Smooth muscle cell (in vitro differentiated cells): ENCODE measurements around the gene LMNA. TPM values are rescaled to one million over a fixed set of nuclear protein-coding genes. Genes with fewer than 3 reads are reported as not detected.

Experiments used
- DNase-seq: peaks from one replicate; lab custom pipeline; 2025; ENCODE audit not compliant: unreplicated experiment; lab: John Stamatoyannopoulos, UW
- H2AFZ ChIP-seq: fragments of 200-600 bp; sonication (generic); 2 replicates; pipeline ENCODE4 v1.6.0; 2016; ENCODE audit warnings: antibody characterized with exemption, low read depth, mild to moderate bottlenecking
- H3F3A ChIP-seq: fragments of 200-600 bp; sonication (generic); 2 replicates; pipeline ENCODE4 v1.6.0; 2017; ENCODE audit warnings: antibody characterized with exemption, low read depth
- H3K27ac ChIP-seq: fragments of 200-600 bp; sonication (generic); 2 replicates; pipeline ENCODE4 v1.5.1; 2016; ENCODE audit warnings: low read depth, mild to moderate bottlenecking
- H3K27me3 ChIP-seq: fragments of 200-600 bp; sonication (generic); 2 replicates; pipeline ENCODE4 v1.6.1; 2016; ENCODE audit warnings: low read depth, mild to moderate bottlenecking
- H3K36me3 ChIP-seq: fragments of 200-600 bp; sonication (generic); 2 replicates; pipeline ENCODE4 v1.5.1; 2016; ENCODE audit warnings: low read depth
- H3K4me1 ChIP-seq: fragments of 200-600 bp; sonication (generic); 2 replicates; pipeline ENCODE4 v1.5.1; 2016; ENCODE audit warnings: low read depth
- H3K4me2 ChIP-seq: fragments of 200-600 bp; sonication (generic); 2 replicates; pipeline ENCODE4 v1.6.0; 2016; ENCODE audit warnings: mild to moderate bottlenecking
- H3K4me3 ChIP-seq: fragments of 200-600 bp; sonication (generic); 2 replicates; pipeline ENCODE4 v1.5.1; 2016; ENCODE audit warnings: mild to moderate bottlenecking
- H3K79me2 ChIP-seq: fragments of 200-600 bp; sonication (generic); 2 replicates; pipeline ENCODE4 v1.6.0; 2016; ENCODE audit warnings: low read depth, mild to moderate bottlenecking
- H3K9ac ChIP-seq: fragments of 200-600 bp; sonication (generic); 2 replicates; pipeline ENCODE4 v1.6.0; 2016; ENCODE audit warnings: low read depth
- H3K9me3 ChIP-seq: fragments of 200-600 bp; sonication (generic); replicated peaks from 2 replicates; pipeline ENCODE4 v1.5.1; 2016; ENCODE audit warnings: low read depth
- H4K20me1 ChIP-seq: fragments of 200-600 bp; sonication (generic); 2 replicates; pipeline ENCODE4 v1.6.0; 2016; ENCODE audit warnings: low read depth
- CTCF ChIP-seq: fragments of 200-600 bp; sonication (generic); IDR thresholded peaks from 2 replicates; pipeline ENCODE4 v1.5.1; 2017; ENCODE audit warnings: borderline replicate concordance, mild to moderate bottlenecking, antibody characterized with exemption; ENCODE audit not compliant: insufficient read depth, poor library complexity, severe bottlenecking
- WGBS: methylation state at CpG from one replicate; pipeline ENCODE4 v1.1.7; 2016; ENCODE audit warnings: low lambda C conversion rate; 5-methylcytosine and 5-hydroxymethylcytosine counted together
- polyA plus RNA-seq: library from polyadenylated mRNA; unstranded; fragments of >200 nt; fragmentation: Nextera tagmentation; extraction: Ambion mirVana; gene quantifications from 2 replicates; pipeline ENCODE4 v1.2.1, GENCODE V29; 2016
- total RNA-seq: library from RNA; depleted of rRNA; stranded (reverse); fragments of >200 nt; gene quantifications from 2 replicates; pipeline ENCODE4 v1.2.3, GENCODE V29; 2014

The LMNA gene
- total and polyA plus RNA-seq, 2 experiments from 2014 or later = 256 to 626 TPM

- peaks cover 62% of the 10 kb centered on the region for H3K79me2 ChIP-seq
- peaks cover 73% of the 10 kb centered on the region for H4K20me1 ChIP-seq
- no peak for DNase-seq
- no peaks in the 10 kb centered on the region for H3K27me3 ChIP-seq
- no peak overlapping the region for H3K4me2 ChIP-seq
- TF ChIP-seq CTCF = no peak
- peaks cover 56% of the 10 kb centered on the region for H3K4me1 ChIP-seq
- no peak overlapping the region for H3K9ac ChIP-seq
- no peak overlapping the region for H2AFZ ChIP-seq
- WGBS = 86% methylated on average over 5 of the region's 5 CpGs
- H3F3A ChIP-seq = peaks cover 20% of the 10 kb centered on the region
- no peaks in the 10 kb centered on the region for H3K9me3 ChIP-seq
- no peaks in the 10 kb centered on the region for H3K36me3 ChIP-seq
- no peak overlapping the region for H3K4me3 ChIP-seq
- no peak overlapping the region for H3K27ac ChIP-seq
These were observed 35.8 kb upstream of the LMNA start for GRCh38 chr1:156078728-156079127.

- WGBS = 70% methylated on average over 5 of the region's 5 CpGs
- DNase-seq = no peak
- peaks cover 72% of the 10 kb centered on the region for H3K79me2 ChIP-seq
- no peaks in the 10 kb centered on the region for H3K36me3 ChIP-seq
- TF ChIP-seq CTCF = no peak
- H3K27ac ChIP-seq = no peak overlapping the region
- no peaks in the 10 kb centered on the region for H3K9me3 ChIP-seq
- H3K4me1 ChIP-seq = peaks cover 55% of the 10 kb centered on the region
- peak overlapping the region; percentile 93 for H3K4me3 ChIP-seq
- no peak overlapping the region for H3K9ac ChIP-seq
- no peaks in the 10 kb centered on the region for H3K27me3 ChIP-seq
- H3K4me2 ChIP-seq = peak overlapping the region; percentile 100
- H3F3A ChIP-seq = peaks cover 13% of the 10 kb centered on the region
- peaks cover 74% of the 10 kb centered on the region for H4K20me1 ChIP-seq
- no peak overlapping the region for H2AFZ ChIP-seq
These were observed 34.7 kb upstream of the LMNA start for GRCh38 chr1:156079762-156080161.

- Histone ChIP-seq H3K27me3 (no peaks in the 10 kb centered on the region), H3K4me2 (peak overlapping the region; percentile 100), H4K20me1 (peaks cover 73% of the 10 kb centered on the region), H3K4me3 (peak overlapping the region; percentile 93), H3K27ac (no peak overlapping the region), H3K9ac (peak overlapping the region; percentile 78), H3K4me1 (peaks cover 55% of the 10 kb centered on the region), H3K9me3 (no peaks in the 10 kb centered on the region), H3K36me3 (no peaks in the 10 kb centered on the region), H3F3A (peaks cover 10% of the 10 kb centered on the region), H3K79me2 (peaks cover 76% of the 10 kb centered on the region), H2AFZ (no peak overlapping the region)
- 9% methylated on average over 6 of the region's 8 CpGs for WGBS
- no peak for DNase-seq
- no peak for TF ChIP-seq CTCF
These were observed 34.2 kb upstream of the LMNA start for GRCh38 chr1:156080241-156080862.

- TF ChIP-seq CTCF = no peak
- Histone ChIP-seq H3K4me2 (peak overlapping the region; percentile 100), H3K27me3 (no peaks in the 10 kb centered on the region), H2AFZ (peak overlapping the region; percentile 47), H3K9me3 (no peaks in the 10 kb centered on the region), H3K36me3 (no peaks in the 10 kb centered on the region), H3K4me3 (peak overlapping the region; percentile 93), H3K27ac (peak overlapping the region; percentile 8), H3K79me2 (peaks cover 76% of the 10 kb centered on the region), H3K9ac (peak overlapping the region; percentile 78), H3F3A (peaks cover 5% of the 10 kb centered on the region), H4K20me1 (peaks cover 73% of the 10 kb centered on the region), H3K4me1 (peaks cover 55% of the 10 kb centered on the region)
- 3% methylated on average over 3 of the region's 4 CpGs for WGBS
- no peak for DNase-seq
These were observed 33.7 kb upstream of the LMNA start for GRCh38 chr1:156080863-156081179.
